ENCODE measurements around the gene PLCL1.

PLCL1 gene

DNA sequence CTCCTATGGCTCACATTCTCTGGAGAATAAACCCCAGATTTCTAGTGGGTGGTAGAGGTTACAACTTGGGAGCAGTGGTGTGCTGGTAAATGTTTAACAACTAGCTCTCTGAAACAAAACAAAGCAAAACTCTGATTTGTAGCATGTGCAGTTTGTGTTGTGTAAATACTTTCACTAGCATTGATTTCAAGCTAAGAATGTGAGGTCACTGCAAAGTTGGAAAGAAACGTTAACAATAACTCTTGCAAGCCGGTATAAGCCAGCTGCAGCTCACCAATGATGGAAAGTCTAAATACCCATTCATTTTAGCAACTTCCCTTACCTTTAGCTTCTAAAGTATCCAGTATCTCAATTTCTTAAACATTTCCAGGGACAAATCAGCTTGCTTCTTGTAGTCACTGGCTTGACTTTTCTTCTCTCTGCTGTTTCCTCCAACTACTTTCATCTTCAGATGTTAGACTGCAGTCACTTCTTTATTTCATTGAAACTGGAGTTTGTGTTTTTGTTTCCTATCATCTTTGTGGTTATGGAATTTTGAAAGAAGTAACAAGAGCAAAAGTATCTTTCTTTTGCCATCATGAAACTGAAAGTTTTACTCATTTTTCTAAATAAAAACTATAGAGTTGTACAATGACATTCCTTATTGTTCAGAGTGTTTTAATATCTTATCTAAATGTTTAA, 140.2 kb downstream of the PLCL1 start:
- Histone ChIP-seq H3K36me3 (replicated peaks; ENCODE audit: insufficient read depth, low read length) (no peaks in the 10 kb centered on the region), H3K9me3 (replicated peaks; ENCODE audit: insufficient read depth, low read length) (no peaks in the 10 kb centered on the region), H2AFZ (ENCODE audit: low read length) (no peak overlapping the region), H3K27ac (ENCODE audit: low read length) (no peak overlapping the region), H3K4me1 (ENCODE audit: low read length) (peaks cover 15% of the 10 kb centered on the region), H3K9me2 (replicated peaks; ENCODE audit: insufficient read depth, low read length) (no peaks in the 10 kb centered on the region), H3F3A (ENCODE audit: insufficient read depth, low read length) (peaks cover 5% of the 10 kb centered on the region; the same call in 1 of the 2 replicates), H3K4me2 (ENCODE audit: low read depth, low read length) (peak overlapping the region; percentile 27; the same call in 1 of the 2 replicates), H4K20me1 (ENCODE audit: insufficient read depth, low read length) (no peaks in the 10 kb centered on the region), H3K79me2 (ENCODE audit: low read length) (no peaks in the 10 kb centered on the region), H3K27me3 (replicated peaks; ENCODE audit: insufficient read depth, low read length) (no peaks in the 10 kb centered on the region), H3K9ac (ENCODE audit: low read length) (no peak overlapping the region), H3K4me3 (ENCODE audit: low read length) (no peak overlapping the region)
- DNase-seq = peak; percentile 19
- TF ChIP-seq, protein P1, sequence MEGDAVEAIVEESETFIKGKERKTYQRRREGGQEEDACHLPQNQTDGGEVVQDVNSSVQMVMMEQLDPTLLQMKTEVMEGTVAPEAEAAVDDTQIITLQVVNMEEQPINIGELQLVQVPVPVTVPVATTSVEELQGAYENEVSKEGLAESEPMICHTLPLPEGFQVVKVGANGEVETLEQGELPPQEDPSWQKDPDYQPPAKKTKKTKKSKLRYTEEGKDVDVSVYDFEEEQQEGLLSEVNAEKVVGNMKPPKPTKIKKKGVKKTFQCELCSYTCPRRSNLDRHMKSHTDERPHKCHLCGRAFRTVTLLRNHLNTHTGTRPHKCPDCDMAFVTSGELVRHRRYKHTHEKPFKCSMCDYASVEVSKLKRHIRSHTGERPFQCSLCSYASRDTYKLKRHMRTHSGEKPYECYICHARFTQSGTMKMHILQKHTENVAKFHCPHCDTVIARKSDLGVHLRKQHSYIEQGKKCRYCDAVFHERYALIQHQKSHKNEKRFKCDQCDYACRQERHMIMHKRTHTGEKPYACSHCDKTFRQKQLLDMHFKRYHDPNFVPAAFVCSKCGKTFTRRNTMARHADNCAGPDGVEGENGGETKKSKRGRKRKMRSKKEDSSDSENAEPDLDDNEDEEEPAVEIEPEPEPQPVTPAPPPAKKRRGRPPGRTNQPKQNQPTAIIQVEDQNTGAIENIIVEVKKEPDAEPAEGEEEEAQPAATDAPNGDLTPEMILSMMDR (IDR thresholded peaks at IDR 0.05; ENCODE audit: low read length) = no peak
- TF ChIP-seq EZH2 (optimal IDR thresholded peaks at IDR 0.05; ENCODE audit: low read depth, low read length) (no peak), EZH2phosphoT487 (IDR thresholded peaks at IDR 0.05; ENCODE audit: low read length) (no peak)

DNA sequence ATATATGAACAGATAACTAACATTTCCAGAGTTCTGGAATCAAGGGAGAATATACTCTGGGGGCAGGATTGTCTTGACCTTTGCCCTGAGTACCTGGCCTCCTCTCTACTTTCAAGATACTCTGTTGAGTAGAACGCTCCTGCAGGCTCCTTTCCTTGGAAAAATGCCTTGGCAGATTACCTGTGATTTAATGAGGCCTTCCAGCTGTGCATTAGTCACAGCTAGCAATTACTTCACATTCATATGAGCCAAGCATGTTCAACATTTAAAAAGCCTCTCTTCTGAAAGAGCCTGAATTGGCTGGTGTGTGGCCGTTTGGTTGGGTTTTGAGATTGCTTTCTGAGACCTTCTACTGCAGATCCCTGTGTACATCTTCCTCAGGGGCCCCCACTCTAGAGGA, 142.2 kb downstream of the PLCL1 start:
- DNase-seq = no peak
- Histone ChIP-seq H3K4me3 (ENCODE audit: low read length) (no peak overlapping the region), H4K20me1 (ENCODE audit: insufficient read depth, low read length) (no peaks in the 10 kb centered on the region), H2AFZ (ENCODE audit: low read length) (no peak overlapping the region), H3K79me2 (ENCODE audit: low read length) (no peaks in the 10 kb centered on the region), H3K4me1 (ENCODE audit: low read length) (peaks cover 15% of the 10 kb centered on the region), H3K9me2 (replicated peaks; ENCODE audit: insufficient read depth, low read length) (no peaks in the 10 kb centered on the region), H3K4me2 (ENCODE audit: low read depth, low read length) (no peak overlapping the region), H3K27me3 (replicated peaks; ENCODE audit: insufficient read depth, low read length) (no peaks in the 10 kb centered on the region), H3K9me3 (replicated peaks; ENCODE audit: insufficient read depth, low read length) (no peaks in the 10 kb centered on the region), H3K27ac (ENCODE audit: low read length) (no peak overlapping the region), H3K36me3 (replicated peaks; ENCODE audit: insufficient read depth, low read length) (no peaks in the 10 kb centered on the region), H3K9ac (ENCODE audit: low read length) (no peak overlapping the region), H3F3A (ENCODE audit: insufficient read depth, low read length) (peaks cover 5% of the 10 kb centered on the region; the same call in 1 of the 2 replicates)
- no peak for TF ChIP-seq EZH2 (optimal IDR thresholded peaks at IDR 0.05; ENCODE audit: low read depth, low read length)
- TF ChIP-seq EZH2phosphoT487 (IDR thresholded peaks at IDR 0.05; ENCODE audit: low read length) = no peak
- TF ChIP-seq, protein P1 (IDR thresholded peaks at IDR 0.05; ENCODE audit: low read length) = no peak

DNA sequence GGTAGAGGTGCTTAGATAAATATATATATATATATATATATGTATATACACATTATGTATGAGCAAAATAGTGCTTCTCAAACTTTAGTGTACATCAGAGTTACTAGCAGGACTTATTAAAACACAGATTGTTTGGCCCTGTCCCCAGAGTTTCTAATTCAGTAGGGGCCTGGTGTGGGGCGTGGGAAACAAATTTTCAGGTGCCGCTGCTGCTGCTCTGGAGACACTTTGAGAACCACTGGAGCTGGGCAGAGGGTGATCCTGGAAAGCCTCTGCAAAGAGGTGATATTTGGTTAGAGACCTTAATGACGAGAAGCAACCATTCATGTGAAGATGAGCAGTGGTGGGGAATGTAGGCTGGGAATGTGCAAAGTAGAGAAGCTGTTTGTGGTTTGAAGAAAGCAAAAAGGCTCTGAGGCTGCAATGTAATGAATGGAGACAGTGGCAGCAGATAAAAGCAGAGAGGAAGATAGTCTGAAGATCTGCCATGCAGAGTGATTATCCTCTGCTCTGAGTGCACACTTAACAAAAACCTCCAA, 142.9 kb downstream of the PLCL1 start:
- Histone ChIP-seq H3F3A (ENCODE audit: insufficient read depth, low read length) (peaks cover 5% of the 10 kb centered on the region; the same call in 1 of the 2 replicates), H3K4me3 (ENCODE audit: low read length) (no peak overlapping the region), H3K36me3 (replicated peaks; ENCODE audit: insufficient read depth, low read length) (no peaks in the 10 kb centered on the region), H3K9me2 (replicated peaks; ENCODE audit: insufficient read depth, low read length) (no peaks in the 10 kb centered on the region), H3K9me3 (replicated peaks; ENCODE audit: insufficient read depth, low read length) (no peaks in the 10 kb centered on the region), H3K79me2 (ENCODE audit: low read length) (no peaks in the 10 kb centered on the region), H3K27ac (ENCODE audit: low read length) (no peak overlapping the region), H2AFZ (ENCODE audit: low read length) (no peak overlapping the region), H3K9ac (ENCODE audit: low read length) (no peak overlapping the region), H4K20me1 (ENCODE audit: insufficient read depth, low read length) (no peaks in the 10 kb centered on the region), H3K4me1 (ENCODE audit: low read length) (peaks cover 15% of the 10 kb centered on the region), H3K4me2 (ENCODE audit: low read depth, low read length) (no peak overlapping the region), H3K27me3 (replicated peaks; ENCODE audit: insufficient read depth, low read length) (no peaks in the 10 kb centered on the region)
- TF ChIP-seq EZH2phosphoT487 (IDR thresholded peaks at IDR 0.05; ENCODE audit: low read length) (no peak), EZH2 (optimal IDR thresholded peaks at IDR 0.05; ENCODE audit: low read depth, low read length) (no peak)
- TF ChIP-seq, protein P1 (IDR thresholded peaks at IDR 0.05; ENCODE audit: low read length) = no peak
- DNase-seq = no peak
